K562 (cell line): ENCODE results near the gene RAB32. TPM values are rescaled to one million over a fixed set of nuclear protein-coding genes. Genes with fewer than 3 reads are reported as not detected.

ENCODE experiments used
- ATAC-seq: fragments of 200-7000 bp; cut with Tn5 transposase; 3 replicates; pipeline ENCODE4 v1.9.1; 2020; ENCODE audit warnings: moderate library complexity
- BruUV-seq: library from RNA; stranded (reverse); fragments of 400-500 nt; replicated peaks from 2 replicates; lab custom pipeline; 2021; lab: Mats Ljungman, UMichigan
- CTCF ChIA-PET: fragments of 300-600 bp; formaldehyde crosslinking; extraction: SDS; loops from one replicate; lab custom pipeline; 2021; ENCODE audit warnings: low intra/inter-chr PET ratio; lab: Yijun Ruan, JAX
- POLR2A ChIA-PET: fragments of 300-600, 350-650 bp; sonication (Branson Sonifier 250); formaldehyde crosslinking; extraction: SDS; loops from one replicate; lab custom pipeline; 2021; ENCODE audit warnings: antibody characterized with exemption, inconsistent platforms; lab: Yijun Ruan, JAX
- DNase-seq, 4 experiments: peaks; one replicate each; pipeline versions ENCODE4 v3.0.0 to v3.0.0-alpha.2; 2011 to 2018; ENCODE audit warnings: low spot score in 3 of 4, mixed read lengths in 3 of 4; ENCODE audit errors: extremely low read depth in 1 of 4
- FAIRE-seq: peaks from 2 replicates; lab custom pipeline; 2011; peaks lifted over from hg19 to GRCh38; lab: Jason Lieb, UNC
- H2AFZ ChIP-seq: 2 replicates; pipeline ENCODE4 v1.6.0; 2011; ENCODE audit warnings: low read depth, low read length, control low read depth, inconsistent platforms
- H3K27ac ChIP-seq: fragments of 200-600 bp; 3 replicates; pipeline ENCODE4 v1.8.0; 2011; ENCODE audit warnings: low read depth, mild to moderate bottlenecking, control low read depth, inconsistent platforms, low read length, moderate library complexity, mixed read lengths; ENCODE audit errors: extremely low read depth
- H3K27me3 ChIP-seq, 2 experiments: fragments of 300-600 bp in 1 of 2; 2 replicates in 1 of 2; 3 replicates in 1 of 2; pipeline versions ENCODE4 v1.6.0 to v1.8.0; 2011; ENCODE audit warnings: inconsistent platforms in 2 of 2, low read length in 2 of 2, mild to moderate bottlenecking in 1 of 2, mixed read lengths in 1 of 2, moderate library complexity in 1 of 2; ENCODE audit not compliant: control insufficient read depth in 2 of 2, insufficient read depth in 2 of 2
- H3K36me3 ChIP-seq: fragments of 300-600 bp; 3 replicates; pipeline ENCODE4 v1.8.0; 2011; ENCODE audit warnings: mild to moderate bottlenecking, low read length, inconsistent platforms; ENCODE audit not compliant: control insufficient read depth, insufficient read depth
- H3K4me1 ChIP-seq, 2 experiments: fragments of 200-600 bp in 1 of 2; replicated peaks in 1 of 2; 2 replicates in 1 of 2; 3 replicates in 1 of 2; pipeline versions ENCODE4 v1.5.1 to v1.8.0; 2011; ENCODE audit warnings: inconsistent platforms in 2 of 2, low read length in 2 of 2, mild to moderate bottlenecking in 1 of 2, mixed read lengths in 1 of 2, moderate library complexity in 1 of 2; ENCODE audit not compliant: control insufficient read depth in 2 of 2, insufficient read depth in 2 of 2
- H3K4me2 ChIP-seq: 2 replicates; pipeline ENCODE4 v1.6.1; 2011; ENCODE audit warnings: low read length, control low read depth, inconsistent platforms, mixed read lengths; ENCODE audit not compliant: insufficient read depth
- H3K4me3 ChIP-seq: fragments of 200-600 bp; sonication (generic), shearing (Covaris generic); 2 replicates; pipeline ENCODE4 v1.5.1; 2016; ENCODE audit warnings: control low read depth, inconsistent platforms
- H3K79me2 ChIP-seq: fragments of 200-600 bp; 3 replicates; pipeline ENCODE4 v1.8.0; 2011; ENCODE audit warnings: low read length, inconsistent platforms; ENCODE audit not compliant: control insufficient read depth, insufficient read depth
- H3K9ac ChIP-seq, 2 experiments: 2 replicates each; pipeline versions ENCODE4 v1.6.0 to v1.6.1; 2011; ENCODE audit warnings: low read depth in 2 of 2, low read length in 2 of 2, control low read depth in 1 of 2, inconsistent platforms in 1 of 2, mild to moderate bottlenecking in 1 of 2, mixed read lengths in 1 of 2; ENCODE audit not compliant: insufficient read depth in 1 of 2
- H3K9me1 ChIP-seq: one replicate; pipeline ENCODE4 v1.6.0; 2011; ENCODE audit warnings: inconsistent platforms, mild to moderate bottlenecking, low read length, moderate library complexity; ENCODE audit not compliant: control insufficient read depth, insufficient read depth
- H3K9me3 ChIP-seq: replicated peaks from 2 replicates; pipeline ENCODE4 v1.5.1; 2011; ENCODE audit warnings: low read depth, low read length, inconsistent platforms; ENCODE audit not compliant: control insufficient read depth, insufficient read depth
- H4K20me1 ChIP-seq: replicated peaks from 2 replicates; pipeline ENCODE4 v1.6.1; 2011; ENCODE audit warnings: low read length, inconsistent platforms, mixed read lengths; ENCODE audit not compliant: control insufficient read depth, insufficient read depth
- CUX1 ChIP-seq: fragments of 200-800 bp; sonication (Bioruptor generic); IDR thresholded peaks from 2 replicates; pipeline ENCODE4 v1.6.1; 2016; ENCODE audit warnings: missing genetic modification characterization, missing compliant biosample characterization
- FIP1L1 ChIP-seq: fragments of 200-400 bp; formaldehyde crosslinking; IDR thresholded peaks from 2 replicates; pipeline ENCODE4 v1.6.1; 2018; ENCODE audit warnings: mild to moderate bottlenecking, low read depth, low read length; ENCODE audit not compliant: poor library complexity, severe bottlenecking
- KDM2B ChIP-seq: fragments of 250-450 bp; sonication (Bioruptor Pico); IDR thresholded peaks from 2 replicates; pipeline ENCODE4 v1.8.0; 2021; ENCODE audit warnings: mild to moderate bottlenecking, moderate library complexity
- THAP7 ChIP-seq: fragments of 250-450 bp; sonication (Bioruptor Pico); IDR thresholded peaks from 2 replicates; pipeline ENCODE4 v1.5.0; 2021
- ZBED1 ChIP-seq: IDR thresholded peaks from 2 replicates; pipeline ENCODE4 v1.6.1; 2014
- ZNF12 ChIP-seq: sonication (generic); formaldehyde crosslinking; IDR thresholded peaks from 2 replicates; pipeline ENCODE4 v1.4.0; 2020; ENCODE audit warnings: mild to moderate bottlenecking, missing genetic modification reagents
- ZNF740 ChIP-seq, 3 experiments: fragments of 200-800 bp in 1 of 3; sonication (Bioruptor generic) in 1 of 3; sonication (generic) in 1 of 3; formaldehyde crosslinking in 1 of 3; IDR thresholded peaks; 2 replicates each; pipeline versions ENCODE4 v1.6.1 to v1.8.0; 2016 to 2022; ENCODE audit warnings: mild to moderate bottlenecking in 2 of 3, missing compliant biosample characterization in 2 of 3, missing genetic modification characterization in 2 of 3, missing genetic modification reagents in 1 of 3
- WGBS: fragments of 100-300 bp; shearing (Covaris generic); methylation state at CpG from one replicate; pipeline ENCODE4 v1.1.6; 2016; ENCODE audit warnings: low coverage, mixed read lengths; ENCODE audit not compliant: insufficient coverage; ENCODE audit errors: missing lambda C conversion rate; 5-methylcytosine and 5-hydroxymethylcytosine counted together
- in situ Hi-C: fragments of 300-500 bp; cut with MboI; formaldehyde crosslinking; loops from 4 replicates; pipeline ENCODE4 v1.15.0; 2018; ENCODE audit warnings: inconsistent platforms, mixed read lengths
- intact Hi-C: fragments of 100-400 bp; cut with micrococcal nuclease; formaldehyde crosslinking; loops from 2 replicates; pipeline ENCODE4 v1.14.2; 2022
- polyA plus RNA-seq, 8 experiments: library from polyadenylated mRNA; depleted of rRNA in 4 of 8; stranded (reverse) in 5 of 8; unstranded in 3 of 8; fragments of >200 nt; fragmentation: Nextera tagmentation in 2 of 8; fragmentation: Illumina TruSeq in 1 of 8; extraction: Ambion mirVana in 2 of 8; extraction: Trizol in 1 of 8; gene quantifications; 2 replicates each; pipeline versions ENCODE4 v1.2.1 to v1.2.3, GENCODE V29; 2011 to 2014; ENCODE audit warnings: inconsistent platforms in 1 of 8, missing spikeins in 1 of 8
- total RNA-seq, 7 experiments: library from RNA; depleted of rRNA in 6 of 7; stranded (reverse); fragments of >200 nt in 6 of 7; fragmentation: Illumina TruSeq in 2 of 7; extraction: Trizol in 2 of 7; gene quantifications; 2 replicates each; pipeline versions ENCODE4 v1.2.1 to v1.2.3, GENCODE V29; 2011 to 2021; ENCODE audit warnings: low replicate concordance in 1 of 7

RAB32 gene
- total and polyA plus RNA-seq, 9 of the 15 experiments (the other 6 are each of a cell fraction or from before 2014, with no cell fraction given), result 2.5 to 16.6 (median 11.0) TPM

GRCh38 chr6:146498309-146498708 lies 45.3 kb upstream of the RAB32 start:
- H3K9ac ChIP-seq, result no peak overlapping the region
- H3K9me1 ChIP-seq, result no peaks in the 10 kb centered on the region
- no peak overlapping the region for H3K4me2 ChIP-seq
- H3K9me3 ChIP-seq, result no peaks in the 10 kb centered on the region
- 0% methylated on average over 4 of the region's 4 CpGs for WGBS
- DNase-seq (no peak), ATAC-seq (no peak), FAIRE-seq (no peak)
- CTCF ChIA-PET, result no interaction called here
- in situ Hi-C loops (no loop called here), intact Hi-C loops (no loop called here)
- H4K20me1 ChIP-seq, result no peaks in the 10 kb centered on the region
- H3K27ac ChIP-seq, result no peak overlapping the region
- no peaks in the 10 kb centered on the region for H3K4me1 ChIP-seq
- H3K79me2 ChIP-seq, result no peaks in the 10 kb centered on the region
- POLR2A ChIA-PET, result no interaction called here
- no peaks in the 10 kb centered on the region for H3K27me3 ChIP-seq
- H3K4me3 ChIP-seq, result no peak overlapping the region
- no TSS peak for BruUV-seq
- H2AFZ ChIP-seq, result no peak overlapping the region
- TF ChIP-seq KDM2B (CRISPR knock-in tag), result no peak
- TF ChIP-seq ZNF740 (CRISPR knock-in tag; IDR thresholded peaks at IDR 0.05), result no peak
- no peak for TF ChIP-seq ZNF740 (tag; IDR thresholded peaks at IDR 0.05)
- TF ChIP-seq ZNF12 (CRISPR knock-in tag), result no peak
- no peak for TF ChIP-seq CUX1 (CRISPR knock-in tag)
- TF ChIP-seq FIP1L1, result no peak
- TF ChIP-seq THAP7 (CRISPR knock-in tag), result no peak
- no peak for TF ChIP-seq ZBED1
- no peaks in the 10 kb centered on the region for H3K36me3 ChIP-seq
